Measurements from ENCODE around the gene GGA3.

- TF ChIP-seq CTCF (IDR thresholded peaks at IDR 0.05; ENCODE audit: low read length) (no peak), EZH2 (IDR thresholded peaks at IDR 0.05; ENCODE audit: borderline replicate concordance, low read length) (no peak)
Observed at GRCh38 chr17:75219815-75220214, 41.6 kb downstream of the GGA3 start.

All from OCI-LY1 (cell line).